IgD-negative memory B cell (primary cell): ENCODE measurements around the gene C1QTNF6. TPM values are rescaled to one million over a fixed set of nuclear protein-coding genes. Genes with fewer than 3 reads are reported as not detected.

ENCODE experiments used
- H3K27ac Mint-ChIP-seq, 3 donors: one replicate each; pipeline ENCODE4 v1.8.0; 2020 to 2022; ENCODE audit warnings: mild to moderate bottlenecking in 3 of 3, mixed read lengths in 3 of 3, moderate library complexity in 1 of 3
- H3K27me3 Mint-ChIP-seq: one replicate; pipeline ENCODE4 v1.8.0; 2021; ENCODE audit warnings: mixed read lengths
- H3K36me3 Mint-ChIP-seq: one replicate; pipeline ENCODE4 v1.8.0; 2020; ENCODE audit warnings: mild to moderate bottlenecking, mixed read lengths
- H3K4me1 Mint-ChIP-seq, 3 donors: one replicate each; pipeline ENCODE4 v1.8.0; 2020 to 2022; ENCODE audit warnings: mixed read lengths in 3 of 3, mild to moderate bottlenecking in 1 of 3
- H3K4me3 Mint-ChIP-seq, 4 donors: one replicate each; pipeline ENCODE4 v1.8.0; 2020 to 2022; ENCODE audit warnings: mild to moderate bottlenecking in 4 of 4, mixed read lengths in 4 of 4, moderate library complexity in 3 of 4
- H3K9me3 Mint-ChIP-seq, 3 donors: one replicate each; pipeline ENCODE4 v1.8.0; 2020 to 2021; ENCODE audit warnings: mixed read lengths in 3 of 3, mild to moderate bottlenecking in 1 of 3
- polyA plus RNA-seq: library from polyadenylated mRNA; unstranded; fragments of 300-500 nt; fragmentation: Illumina TruSeq; gene quantifications from one replicate; pipeline ENCODE4 v1.2.3, GENCODE V29; 2021

Gene C1QTNF6
- polyA plus RNA-seq, 1 donor from 2014 or later: 1.0 TPM

DNA sequence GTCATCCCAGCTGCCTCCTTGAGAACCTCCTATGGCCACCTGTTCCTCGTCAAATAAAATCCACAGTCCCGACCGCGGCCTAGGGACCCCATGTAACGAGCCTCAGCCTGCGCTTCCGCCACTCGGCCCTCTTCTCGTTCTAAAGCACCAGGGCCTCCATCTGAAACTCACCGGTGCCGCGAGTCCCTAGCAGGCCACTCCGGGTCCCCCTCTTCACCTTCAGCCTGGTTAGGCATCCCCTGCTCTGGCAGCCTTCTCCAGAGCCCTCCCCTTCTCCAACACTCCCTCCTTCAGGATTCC lies 26.6 kb upstream of the C1QTNF6 start:
- no peaks in the 10 kb centered on the region for H3K36me3 Mint-ChIP-seq
- H3K4me1 Mint-ChIP-seq: peaks cover 11 to 32% (median 31%) of the 10 kb centered on the region in 3 donors
- H3K4me3 Mint-ChIP-seq: no peak overlapping the region
- no peaks in the 10 kb centered on the region for H3K27me3 Mint-ChIP-seq
- H3K9me3 Mint-ChIP-seq: peaks cover 0 to 1% (median 0%) of the 10 kb centered on the region in 3 donors
- peak overlapping the region in 1 of 3 donors; percentile 35 for H3K27ac Mint-ChIP-seq

DNA sequence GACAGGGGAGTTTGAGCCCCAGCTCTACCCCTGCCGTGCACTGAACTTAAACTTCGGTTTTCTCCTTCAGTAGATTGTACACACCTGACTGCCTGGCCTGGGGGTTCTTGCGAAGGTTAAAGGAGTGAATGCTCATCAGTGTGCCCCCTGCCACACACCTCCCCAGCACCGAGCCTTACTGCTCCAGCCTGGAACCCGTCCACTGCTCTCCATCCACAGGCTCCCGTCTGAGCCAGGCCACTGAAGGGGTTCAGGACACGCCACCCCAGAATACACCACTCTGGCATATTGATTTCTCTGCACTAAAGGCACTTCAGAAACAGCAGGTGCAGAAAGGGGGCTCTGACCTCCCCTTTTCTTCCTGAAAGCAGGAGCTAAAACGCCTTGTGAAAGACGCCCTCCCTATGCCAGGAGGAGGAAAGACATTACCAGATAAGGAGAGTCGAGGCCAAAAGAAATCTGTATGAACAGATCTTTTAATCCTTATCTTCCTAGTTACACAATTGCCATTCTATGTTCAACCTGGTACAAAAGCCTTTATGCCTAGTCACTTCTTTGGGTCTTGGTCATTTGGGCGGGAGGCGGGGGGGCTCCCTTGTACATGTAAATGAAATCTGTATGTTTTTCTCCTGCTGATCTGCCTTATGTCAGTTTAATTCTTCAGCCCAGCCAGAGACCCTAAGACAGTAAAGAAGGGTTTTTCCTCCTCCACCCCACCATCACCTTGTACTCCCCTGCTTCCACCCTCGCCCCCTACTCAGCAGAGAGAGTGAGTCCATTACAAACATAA lies 26.1 kb upstream of the C1QTNF6 start:
- Mint-ChIP-seq H3K27me3 (no peaks in the 10 kb centered on the region), H3K4me3 (no peak overlapping the region), H3K9me3 (peaks cover 0 to 1% (median 0%) of the 10 kb centered on the region in 3 donors), H3K36me3 (no peaks in the 10 kb centered on the region), H3K27ac (peak overlapping the region in 1 of 3 donors; percentile 35), H3K4me1 (peaks cover 10 to 27% (median 26%) of the 10 kb centered on the region in 3 donors)

- peaks cover 4 to 19% (median 18%) of the 10 kb centered on the region in 3 donors for H3K4me1 Mint-ChIP-seq
- H3K27me3 Mint-ChIP-seq: no peaks in the 10 kb centered on the region
- peaks cover 0 to 1% (median 0%) of the 10 kb centered on the region in 3 donors for H3K9me3 Mint-ChIP-seq
- no peak overlapping the region for H3K27ac Mint-ChIP-seq
- no peaks in the 10 kb centered on the region for H3K36me3 Mint-ChIP-seq
- no peak overlapping the region for H3K4me3 Mint-ChIP-seq
Measured at GRCh38 chr22:37213218-37213855, 25.3 kb upstream of the C1QTNF6 start.

GRCh38 chr22:37212174-37212906 lies 24.3 kb upstream of the C1QTNF6 start, which contains the start of gene SSTR3:
TSS of gene SSTR3 (minus strand) at chr22:37212477. CDS start at chr22:37207803, 4,674 bp downstream.
- Mint-ChIP-seq H3K36me3 (no peaks in the 10 kb centered on the region), H3K27ac (peak within 1 kb of the TSS in 1 of 3 donors; percentile 69), H3K9me3 (no peaks in the 10 kb centered on the region), H3K27me3 (no peaks in the 10 kb centered on the region), H3K4me1 (peaks cover 0 to 14% (median 12%) of the 10 kb centered on the region in 3 donors), H3K4me3 (no peak within 1 kb of the TSS)

DNA sequence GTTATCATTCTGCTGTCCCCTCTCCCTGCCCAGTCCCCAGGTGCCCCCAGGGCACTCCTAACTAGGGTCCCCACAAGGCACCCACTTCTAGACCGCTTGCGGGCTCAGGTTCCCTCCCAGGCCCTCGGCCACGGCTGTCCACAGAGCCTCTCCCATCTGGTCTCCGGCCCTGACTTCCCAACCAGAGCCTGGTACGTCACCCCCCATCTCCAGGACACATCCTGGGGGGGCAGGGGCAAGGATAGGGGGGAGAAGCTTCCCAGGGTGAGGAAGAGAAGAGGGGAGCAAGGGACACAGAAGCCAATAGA lies 23.8 kb upstream of the C1QTNF6 start:
- H3K36me3 Mint-ChIP-seq: no peaks in the 10 kb centered on the region
- H3K4me1 Mint-ChIP-seq: peaks cover 0 to 12% (median 8%) of the 10 kb centered on the region in 3 donors
- H3K4me3 Mint-ChIP-seq: no peak overlapping the region
- no peak overlapping the region for H3K27ac Mint-ChIP-seq
- no peaks in the 10 kb centered on the region for H3K9me3 Mint-ChIP-seq
- no peaks in the 10 kb centered on the region for H3K27me3 Mint-ChIP-seq

- H3K4me3 Mint-ChIP-seq: no peak overlapping the region
- no peaks in the 10 kb centered on the region for H3K9me3 Mint-ChIP-seq
- H3K27me3 Mint-ChIP-seq: no peaks in the 10 kb centered on the region
- H3K36me3 Mint-ChIP-seq: no peaks in the 10 kb centered on the region
- H3K4me1 Mint-ChIP-seq: peaks cover 0 to 8% (median 4%) of the 10 kb centered on the region in 3 donors
- no peak overlapping the region for H3K27ac Mint-ChIP-seq
Measured at GRCh38 chr22:37211075-37211865, 23.2 kb upstream of the C1QTNF6 start.

DNA sequence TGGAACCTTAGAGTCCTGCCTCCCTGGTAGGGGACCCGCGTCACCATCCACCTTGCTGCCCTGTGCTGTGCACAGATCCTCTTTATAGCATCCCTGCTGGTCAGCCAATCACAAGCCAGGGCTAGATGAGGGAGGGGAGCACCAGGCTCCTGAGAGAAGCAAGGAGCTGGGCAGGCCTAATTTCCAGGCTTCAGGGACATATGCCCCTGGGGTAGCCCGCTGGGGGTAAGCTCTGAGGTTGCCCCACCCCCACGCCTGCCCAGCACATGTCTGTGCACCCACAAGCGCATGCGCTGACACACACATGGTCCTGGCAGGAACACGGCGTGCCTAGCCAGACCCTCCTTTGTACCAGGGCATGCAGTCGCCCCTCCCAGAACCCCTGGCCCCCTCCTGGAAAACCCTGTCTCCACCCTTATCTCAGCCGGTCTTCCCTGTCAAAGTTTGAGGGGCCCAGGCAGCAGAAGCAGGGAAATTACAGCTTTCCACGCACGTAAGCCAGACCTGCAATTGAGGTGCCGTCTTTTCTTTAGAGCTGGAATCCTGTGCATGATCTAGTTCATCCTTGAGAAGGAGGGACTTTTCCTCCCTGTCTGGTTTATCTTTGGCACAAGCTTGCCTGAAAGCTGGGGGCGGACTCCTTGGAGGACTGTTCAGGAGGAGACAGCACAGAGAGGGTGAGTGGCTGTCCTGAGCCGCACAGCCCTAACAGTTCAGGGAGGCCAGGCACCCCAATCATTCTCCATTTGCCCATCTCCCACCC lies 22.2 kb upstream of the C1QTNF6 start:
- peaks cover 0 to 2% (median 0%) of the 10 kb centered on the region in 3 donors for H3K4me1 Mint-ChIP-seq

GRCh38 chr22:37209140-37209845 lies 21.2 kb upstream of the C1QTNF6 start:
- H3K36me3 Mint-ChIP-seq: no peaks in the 10 kb centered on the region
- H3K4me3 Mint-ChIP-seq: no peak overlapping the region
- H3K27me3 Mint-ChIP-seq: no peaks in the 10 kb centered on the region
- H3K9me3 Mint-ChIP-seq: no peaks in the 10 kb centered on the region
- H3K4me1 Mint-ChIP-seq: peaks cover 0 to 2% (median 0%) of the 10 kb centered on the region in 3 donors
- no peak overlapping the region for H3K27ac Mint-ChIP-seq

More for the DNA sequence above, 22.2 kb upstream of the C1QTNF6 start:
- H3K27me3 Mint-ChIP-seq: no peaks in the 10 kb centered on the region
- H3K9me3 Mint-ChIP-seq: no peaks in the 10 kb centered on the region
- H3K36me3 Mint-ChIP-seq: no peaks in the 10 kb centered on the region
- H3K27ac Mint-ChIP-seq: no peak overlapping the region
- no peak overlapping the region for H3K4me3 Mint-ChIP-seq

DNA sequence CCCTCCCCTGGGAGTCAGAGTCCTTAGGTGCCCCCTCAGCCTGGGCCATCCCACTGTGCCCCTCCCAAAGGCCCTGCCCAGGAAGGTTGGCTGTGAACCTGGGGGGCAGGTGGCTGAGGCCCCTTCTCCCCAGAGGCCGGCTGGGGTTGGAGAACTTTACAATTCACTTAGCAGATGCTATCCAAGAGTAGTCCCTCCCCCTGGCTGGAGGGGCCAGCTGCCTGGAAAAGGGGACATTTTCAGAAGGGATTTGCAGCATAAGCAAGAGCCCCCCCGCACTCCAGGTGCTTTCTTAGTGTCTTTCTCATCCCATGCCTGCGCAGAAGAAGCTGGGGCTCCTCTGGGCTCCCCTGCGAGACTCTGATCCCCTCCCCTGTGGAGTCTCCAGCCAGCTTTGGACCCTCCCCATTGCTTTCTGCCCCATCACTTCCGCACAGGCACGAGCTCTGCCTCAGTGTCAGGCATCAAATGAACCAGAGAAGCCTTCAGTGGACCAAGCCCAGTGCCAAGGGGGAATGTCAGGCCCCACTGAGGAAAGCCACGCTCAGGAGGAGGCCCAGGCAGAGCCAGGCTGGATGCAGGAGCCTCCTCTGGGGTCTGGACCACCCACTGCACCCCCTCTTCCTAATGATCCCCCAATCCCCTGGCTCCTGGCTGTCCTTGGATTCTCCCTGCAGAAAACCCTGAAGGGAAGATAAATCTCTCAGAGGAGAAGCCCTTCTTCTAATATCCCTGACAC lies 20.5 kb upstream of the C1QTNF6 start:
- no peaks in the 10 kb centered on the region for H3K27me3 Mint-ChIP-seq
- peaks cover 0 to 2% (median 0%) of the 10 kb centered on the region in 3 donors for H3K4me1 Mint-ChIP-seq
- no peak overlapping the region for H3K4me3 Mint-ChIP-seq
- H3K9me3 Mint-ChIP-seq: no peaks in the 10 kb centered on the region
- H3K36me3 Mint-ChIP-seq: no peaks in the 10 kb centered on the region
- H3K27ac Mint-ChIP-seq: no peak overlapping the region

GRCh38 chr22:37207981-37208380 lies 19.9 kb upstream of the C1QTNF6 start:
- Mint-ChIP-seq H3K27me3 (no peaks in the 10 kb centered on the region), H3K4me1 (peaks cover 0 to 2% (median 0%) of the 10 kb centered on the region in 3 donors), H3K9me3 (no peaks in the 10 kb centered on the region), H3K4me3 (no peak overlapping the region), H3K36me3 (no peaks in the 10 kb centered on the region), H3K27ac (peak overlapping the region in 1 of 3 donors; percentile 16)

- Mint-ChIP-seq H3K27me3 (no peaks in the 10 kb centered on the region), H3K36me3 (no peaks in the 10 kb centered on the region), H3K9me3 (no peaks in the 10 kb centered on the region), H3K4me1 (peaks cover 0 to under 1% (median 0%) of the 10 kb centered on the region in 3 donors), H3K4me3 (no peak overlapping the region), H3K27ac (peak overlapping the region in 1 of 3 donors; percentile 16)
Measured at GRCh38 chr22:37206841-37207821, 19.1 kb upstream of the C1QTNF6 start.

DNA sequence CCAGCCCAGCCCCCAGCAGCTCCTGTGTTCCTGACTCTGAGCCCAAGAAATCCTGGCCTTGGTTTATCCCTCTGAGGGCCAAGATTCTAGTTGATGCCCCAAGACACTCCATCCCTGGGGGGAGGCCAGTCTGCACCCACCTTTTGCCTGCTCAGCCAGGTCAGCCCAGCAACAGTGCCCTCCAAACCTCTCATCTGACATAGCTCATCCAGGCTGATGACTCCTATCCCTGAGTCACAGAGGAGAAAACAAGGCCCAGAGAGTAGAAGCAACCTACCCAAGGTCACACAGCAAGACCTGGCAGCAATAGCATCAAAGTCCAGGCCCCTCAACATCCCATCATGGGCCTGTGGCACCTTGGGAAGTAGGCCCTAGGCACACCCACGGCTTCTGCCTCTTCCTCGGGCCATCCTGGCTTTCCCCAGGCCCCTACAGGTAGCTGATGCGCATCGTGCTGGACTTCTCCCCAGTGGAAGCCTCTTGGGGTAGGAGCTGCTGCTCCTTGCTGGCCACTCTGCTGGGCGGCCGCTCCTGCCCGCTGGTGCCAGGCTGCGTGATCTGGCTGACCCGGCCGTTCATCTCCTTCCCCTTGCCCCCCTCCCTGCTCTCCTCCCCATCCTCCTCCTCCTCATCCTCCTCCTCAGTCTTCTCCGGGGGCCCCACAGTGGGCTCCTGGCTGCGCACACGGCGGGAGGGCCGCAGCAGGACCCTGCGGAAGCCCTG lies 18.2 kb upstream of the C1QTNF6 start:
- H3K27me3 Mint-ChIP-seq: no peaks in the 10 kb centered on the region
- H3K4me1 Mint-ChIP-seq: no peaks in the 10 kb centered on the region
- H3K4me3 Mint-ChIP-seq: no peak overlapping the region
- peak overlapping the region in 1 of 3 donors; percentile 23 for H3K27ac Mint-ChIP-seq
- no peaks in the 10 kb centered on the region for H3K9me3 Mint-ChIP-seq
- no peaks in the 10 kb centered on the region for H3K36me3 Mint-ChIP-seq
